NCI-H82 (cell line): ENCODE data around the gene TMEM238L.

Experiments
- DNase-seq: peaks from one replicate; lab custom pipeline; 2025; lab: John Stamatoyannopoulos, UW

The TMEM238L gene

GRCh38 chr17:10773391-10773790 lies 30.5 kb downstream of the TMEM238L start:
- DNase-seq = no peak

DNA sequence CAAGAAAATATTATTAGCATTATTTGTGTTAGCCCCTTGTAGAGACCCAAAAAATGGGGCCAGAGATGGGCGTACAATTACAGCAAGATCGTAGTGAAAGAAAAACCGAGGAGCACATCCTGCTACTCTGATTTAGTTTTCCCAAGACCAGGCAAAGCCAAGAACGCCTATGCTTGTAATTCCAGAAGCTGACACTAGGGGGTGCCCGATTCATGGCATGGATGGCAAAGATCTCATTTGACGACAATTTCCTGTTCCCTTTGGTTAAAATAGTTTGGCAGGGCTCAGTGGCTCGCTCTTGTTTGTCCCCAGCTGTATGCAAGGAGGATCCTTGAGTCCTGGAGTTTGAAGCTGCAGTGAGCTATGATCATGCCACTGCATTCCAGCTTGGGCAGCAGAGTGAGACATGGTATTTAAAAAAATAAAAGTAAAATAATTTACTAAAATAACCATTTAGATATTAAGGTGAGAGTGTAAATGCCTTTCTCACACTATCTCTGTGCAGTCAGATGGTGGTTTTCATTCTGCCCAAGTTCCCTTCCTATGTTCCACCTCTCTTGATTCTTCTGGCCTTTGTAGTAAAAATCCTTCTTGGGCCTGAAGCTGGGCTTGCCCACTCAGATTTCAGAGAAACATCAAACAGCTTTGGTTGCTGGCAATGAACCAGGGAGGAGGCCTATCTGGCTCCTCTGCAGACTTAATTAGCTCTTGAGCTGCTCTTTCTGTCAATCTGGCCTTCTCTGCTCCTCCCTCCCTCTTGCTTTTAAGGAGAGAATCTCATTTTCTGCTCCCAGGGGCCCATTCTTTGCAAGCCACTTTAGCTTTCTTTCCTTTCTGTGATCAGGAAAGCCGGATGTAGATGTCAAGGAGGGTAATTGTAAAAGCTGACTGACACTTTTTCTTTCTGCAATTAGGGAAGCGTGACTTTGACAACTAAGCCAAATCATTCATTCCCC lies 31.2 kb downstream of the TMEM238L start:
- peak; percentile 87 for DNase-seq

DNA sequence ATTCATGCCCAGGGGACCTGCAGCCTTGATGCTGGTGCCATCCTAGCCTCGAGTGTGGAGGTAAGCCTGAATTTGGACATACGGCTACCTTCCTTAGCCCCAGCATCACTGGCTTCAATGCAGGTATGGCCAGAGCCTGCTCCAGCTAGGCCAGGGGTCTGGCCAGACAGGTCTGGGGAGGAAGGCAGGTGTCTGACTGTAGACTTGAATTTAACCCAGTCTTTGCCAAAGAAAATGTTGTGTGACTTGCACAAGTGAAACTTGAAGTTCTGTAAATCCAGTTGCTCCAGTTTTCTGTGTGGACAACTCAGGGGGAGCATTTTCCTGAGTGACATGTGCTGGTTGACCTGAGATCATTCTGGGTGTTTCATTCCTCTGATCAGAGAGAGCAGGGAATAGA lies 32.8 kb downstream of the TMEM238L start:
- no peak for DNase-seq

- DNase-seq = no peak
Measured at GRCh38 chr17:10769840-10770239, 34.1 kb downstream of the TMEM238L start.

- no peak for DNase-seq
Measured at GRCh38 chr17:10768750-10769251, 35.1 kb downstream of the TMEM238L start.

GRCh38 chr17:10767232-10767631 lies 36.7 kb downstream of the TMEM238L start:
- no peak for DNase-seq

- no peak for DNase-seq
Measured at GRCh38 chr17:10762037-10762436, 41.9 kb downstream of the TMEM238L start.

- peak; percentile 20 for DNase-seq
Measured at GRCh38 chr17:10761281-10761680, 42.6 kb downstream of the TMEM238L start.

DNA sequence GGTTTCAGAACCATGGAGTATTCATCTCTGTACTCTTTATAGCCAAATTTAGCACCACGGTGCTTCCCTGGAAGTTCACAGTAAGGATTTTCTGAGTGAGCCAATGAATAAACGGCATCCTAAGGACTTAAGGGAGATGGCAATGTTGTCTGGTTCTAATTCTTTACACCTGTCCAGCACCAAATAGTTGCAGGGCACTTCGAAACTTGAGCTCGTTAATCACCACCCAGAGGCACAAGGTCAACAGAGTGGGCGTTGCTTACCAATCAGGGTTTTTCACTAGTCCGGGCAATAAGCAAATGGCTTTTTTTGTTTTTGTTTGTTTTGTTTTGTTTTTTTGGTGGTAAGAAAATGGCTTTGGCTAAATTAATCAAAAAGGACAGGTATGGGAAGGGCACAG lies 45.8 kb downstream of the TMEM238L start:
- DNase-seq = no peak

GRCh38 chr17:10757647-10758046 lies 46.3 kb downstream of the TMEM238L start:
- no peak for DNase-seq

DNA sequence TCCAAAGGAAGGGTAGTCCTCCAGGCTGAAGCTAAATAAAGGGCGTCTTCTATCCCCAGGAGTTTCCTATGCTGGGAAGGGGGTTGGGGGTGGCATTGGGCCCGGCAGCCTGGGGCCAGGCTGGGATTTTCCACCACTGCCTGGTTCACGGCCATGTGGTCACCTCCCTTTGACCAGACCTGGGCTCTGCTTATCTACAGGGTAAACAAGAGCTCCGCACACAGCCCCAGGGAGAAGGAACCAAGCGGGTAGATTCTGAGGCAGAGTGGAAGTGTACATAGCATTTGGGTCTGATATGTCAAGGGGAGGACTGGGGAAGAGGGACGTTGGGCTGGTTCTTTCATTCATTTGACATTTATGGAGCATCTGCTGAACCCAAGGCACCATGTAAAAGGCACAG lies 46.8 kb downstream of the TMEM238L start:
- DNase-seq = no peak

DNA sequence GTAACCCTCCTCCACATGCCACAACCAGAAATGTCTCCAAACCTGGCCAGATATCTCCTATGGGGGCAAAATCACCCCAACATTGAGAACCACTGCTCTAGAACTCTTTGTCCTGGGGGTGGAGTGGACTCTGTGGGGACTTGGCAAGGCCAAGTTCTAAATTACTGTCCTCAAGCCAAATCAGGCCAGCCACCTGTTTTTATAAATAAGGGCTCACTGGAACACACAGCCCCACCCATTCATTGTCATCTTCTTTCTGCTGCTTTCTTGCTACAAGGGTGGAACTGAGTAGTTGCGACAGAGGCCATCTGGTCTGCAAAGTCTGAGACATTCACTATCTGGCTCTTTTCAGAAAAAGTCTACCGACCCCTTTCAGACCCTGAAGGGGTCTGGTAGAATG lies 47.3 kb downstream of the TMEM238L start:
- DNase-seq = no peak

GRCh38 chr17:10756185-10756584 lies 47.7 kb downstream of the TMEM238L start:
- DNase-seq = no peak

DNA sequence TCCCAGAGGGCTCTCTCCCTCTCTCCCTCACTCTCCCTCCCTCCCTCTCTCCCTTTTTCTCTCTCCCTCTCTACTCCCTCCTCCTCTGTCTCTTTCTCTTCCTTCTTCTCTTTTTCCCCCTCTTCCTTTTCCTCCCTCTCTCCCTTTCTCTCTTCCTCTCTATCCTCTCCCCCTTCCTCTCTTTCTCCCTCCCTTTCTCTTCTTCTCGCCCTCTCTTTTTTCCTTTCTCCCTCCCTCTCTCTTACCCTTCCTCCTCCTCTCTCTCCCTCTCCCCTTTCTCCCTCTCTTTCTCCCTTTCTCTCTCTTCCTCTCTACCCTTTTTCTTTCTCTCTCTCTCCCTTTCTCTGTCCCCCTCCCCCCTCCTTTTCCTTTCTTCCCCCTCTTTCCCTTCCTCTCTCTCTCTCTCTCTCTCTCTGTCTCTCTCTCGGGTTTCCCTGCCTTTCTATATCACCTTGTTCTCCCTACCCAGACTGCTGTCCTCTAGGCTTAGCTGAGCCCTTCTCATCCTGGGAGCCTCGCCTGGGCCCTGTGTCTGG lies 48.2 kb downstream of the TMEM238L start:
- no peak for DNase-seq

GRCh38 chr17:10754861-10755591 lies 48.9 kb downstream of the TMEM238L start:
- peak; percentile 70 for DNase-seq

DNA sequence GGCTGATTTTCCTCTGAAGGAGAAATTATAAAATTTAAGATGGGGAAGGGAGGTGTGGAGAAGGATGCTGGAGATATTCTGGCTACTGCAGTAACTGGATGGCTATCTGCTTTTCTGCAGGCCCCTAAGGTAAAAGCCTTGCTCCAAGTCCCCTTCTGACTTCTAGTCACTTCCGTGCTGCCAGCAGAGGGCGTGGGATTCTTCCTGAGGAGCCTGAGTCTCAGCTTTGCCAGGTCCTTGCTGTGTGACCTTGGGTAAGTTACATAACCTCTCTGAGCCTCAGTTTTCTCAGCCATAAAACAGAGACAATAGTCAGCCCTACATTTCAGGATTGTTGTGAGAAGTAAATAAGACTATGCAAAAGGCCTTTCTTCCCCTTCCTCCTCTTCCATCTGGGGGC lies 49.8 kb downstream of the TMEM238L start:
- peak; percentile 83 for DNase-seq

DNA sequence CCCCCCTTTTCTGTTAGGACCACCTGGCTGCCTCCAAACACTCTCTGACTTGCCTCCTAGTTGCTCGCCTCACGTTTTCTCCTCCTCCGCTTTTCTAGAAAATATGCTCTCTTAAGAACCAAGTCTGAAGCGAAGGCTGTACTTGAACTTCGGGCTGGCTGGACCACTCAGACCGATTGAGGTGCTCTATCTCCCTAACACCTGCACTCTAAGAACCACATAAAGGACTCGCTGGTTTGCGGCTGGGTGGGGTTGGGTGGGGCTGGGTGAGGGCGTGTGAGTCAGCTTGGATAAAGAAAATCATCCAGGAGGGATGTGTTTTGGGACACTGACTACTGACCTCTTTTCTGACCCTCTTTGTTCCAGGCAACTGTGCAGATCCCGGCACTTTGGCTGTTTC lies 51.2 kb downstream of the TMEM238L start:
- DNase-seq = no peak

- no peak for DNase-seq
Measured at GRCh38 chr17:10751563-10751962, 52.3 kb downstream of the TMEM238L start.

GRCh38 chr17:10750210-10750609 lies 53.7 kb downstream of the TMEM238L start:
- DNase-seq = no peak

DNA sequence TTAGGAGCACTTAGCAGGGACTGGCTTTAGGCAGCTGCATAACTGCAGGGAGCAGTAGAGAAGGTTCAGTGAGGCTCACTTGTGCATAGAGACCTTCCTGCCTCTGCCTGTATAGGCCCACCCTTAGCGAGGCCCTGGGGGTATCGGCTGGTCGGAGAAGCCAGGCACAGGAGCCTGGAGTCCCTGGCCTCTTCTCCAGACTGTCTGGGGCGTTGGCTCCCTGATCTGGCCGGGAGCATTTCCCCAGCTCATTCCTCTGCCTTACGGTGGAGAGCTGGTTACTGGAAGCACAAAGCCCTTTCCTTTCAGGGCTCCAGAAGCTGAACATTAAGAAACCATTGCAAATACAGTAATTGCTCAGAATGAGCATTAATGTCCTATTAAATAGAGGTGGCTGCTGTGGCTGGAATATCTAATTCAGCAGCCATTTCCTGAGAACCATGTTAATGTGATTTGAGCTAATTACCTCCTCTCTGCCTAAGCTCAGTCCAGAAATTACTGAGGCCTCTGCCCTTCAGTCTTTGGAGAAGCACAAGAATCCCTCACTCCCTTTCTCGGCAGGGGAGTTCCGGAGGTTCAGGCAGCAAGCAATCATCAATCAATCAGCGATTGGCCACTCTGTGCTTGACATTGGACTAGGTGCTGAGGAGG lies 55.2 kb downstream of the TMEM238L start:
- DNase-seq = peak; percentile 62

GRCh38 chr17:10745231-10745630 lies 58.7 kb downstream of the TMEM238L start:
- no peak for DNase-seq
